ENCODE data around the gene ZBTB7B.
A peak's percentile ranks its signal among the peaks of the same experiment; 100 is the strongest.

The ZBTB7B gene

GRCh38 chr1:155005076-155006011 is 2.7 kb downstream of the ZBTB7B start:
- no peak for DNase-seq

- DNase-seq, result no peak
These were observed 4.0 kb downstream of the ZBTB7B start for GRCh38 chr1:155006601-155007101.

GRCh38 chr1:155007251-155007828 is 4.7 kb downstream of the ZBTB7B start:
- no peak for DNase-seq

GRCh38 chr1:155008015-155008941 is 5.7 kb downstream of the ZBTB7B start:
- DNase-seq, result peak in 1 of 4 experiments; percentile 26

GRCh38 chr1:155009221-155009711 is 6.7 kb downstream of the ZBTB7B start:
- no peak for DNase-seq

- no peak for DNase-seq
These were observed 7.1 kb downstream of the ZBTB7B start for GRCh38 chr1:155009742-155010141.

GRCh38 chr1:155010211-155010918 is 7.8 kb downstream of the ZBTB7B start:
- no peak for DNase-seq

GRCh38 chr1:155011004-155011416 is 8.4 kb downstream of the ZBTB7B start:
- DNase-seq, result no peak

- no peak for DNase-seq
These were observed 8.9 kb downstream of the ZBTB7B start for GRCh38 chr1:155011437-155012025.

- no peak for DNase-seq
These were observed 9.5 kb downstream of the ZBTB7B start for GRCh38 chr1:155012026-155012546.

- DNase-seq, result no peak
These were observed 10.4 kb downstream of the ZBTB7B start for GRCh38 chr1:155012776-155013602.

GRCh38 chr1:155013632-155014031 is 11.0 kb downstream of the ZBTB7B start:
- DNase-seq, result peak in 2 of 4 experiments; percentile 37 to 60

- no peak for DNase-seq
These were observed 12.3 kb downstream of the ZBTB7B start for GRCh38 chr1:155014709-155015508.

GRCh38 chr1:155015527-155016230 is 13.1 kb downstream of the ZBTB7B start:
- DNase-seq, result no peak

GRCh38 chr1:155016231-155016831 is 13.7 kb downstream of the ZBTB7B start:
- DNase-seq, result no peak

GRCh38 chr1:155017041-155017945 is 14.7 kb downstream of the ZBTB7B start:
- peak; percentile 77 to 89 (median 80) for DNase-seq

GRCh38 chr1:155017946-155018316 is 15.3 kb downstream of the ZBTB7B start:
- no peak for DNase-seq

All from activated naive CD4-positive, alpha-beta T cell (primary cell).